Breast epithelium (tissue), 4 donors: ENCODE measurements around the gene PIK3R6. TPM values are rescaled to one million over a fixed set of nuclear protein-coding genes. Genes with fewer than 3 reads are reported as not detected.
A peak's percentile ranks its signal among the peaks of the same experiment; 100 is the strongest.

ENCODE experiments used
- DNase-seq, 2 donors: peaks; one replicate each; pipeline ENCODE4 v3.0.0-alpha.2; 2019; ENCODE audit warnings: low spot score in 2 of 2
- H3K27ac ChIP-seq, 2 donors: fragments of 200-600 bp; sonication (generic) in 1 of 2; one replicate each; pipeline ENCODE4 v1.5.1; 2016 to 2019; ENCODE audit warnings: mild to moderate bottlenecking in 1 of 2
- H3K27me3 ChIP-seq, 2 donors: fragments of 200-600 bp; sonication (generic) in 1 of 2; one replicate each; pipeline versions ENCODE4 v1.5.1 to v1.6.0; 2017 to 2019; ENCODE audit warnings: control low read depth in 1 of 2, mild to moderate bottlenecking in 1 of 2
- H3K36me3 ChIP-seq: fragments of 200-600 bp; one replicate; pipeline ENCODE4 v1.5.1; 2019
- H3K4me1 ChIP-seq, 2 donors: fragments of 200-600 bp; sonication (generic); one replicate each; pipeline ENCODE4 v1.5.1; 2016 to 2019; ENCODE audit warnings: control low read depth in 1 of 2
- H3K4me3 ChIP-seq, 3 donors: fragments of 200-600 bp; sonication (generic); 1 replicate in 2 of 3; 2 replicates in 1 of 3; pipeline ENCODE4 v1.5.1; 2016 to 2019; ENCODE audit warnings: mild to moderate bottlenecking in 3 of 3, moderate library complexity in 2 of 3
- H3K9me3 ChIP-seq, 2 donors: fragments of 200-600 bp; sonication (generic) in 1 of 2; one replicate each; pipeline ENCODE4 v1.5.1; 2016 to 2019; ENCODE audit warnings: control low read depth in 1 of 2
- CTCF ChIP-seq, 3 donors: fragments of 450-650 bp; IDR thresholded peaks; one replicate each; pipeline ENCODE4 v1.5.1; 2016 to 2017; ENCODE audit warnings: antibody characterized with exemption in 3 of 3, mild to moderate bottlenecking in 3 of 3, moderate library complexity in 3 of 3
- POLR2A ChIP-seq: fragments of 450-650 bp; IDR thresholded peaks from one replicate; pipeline ENCODE4 v1.6.1; 2016; ENCODE audit warnings: antibody characterized with exemption, mild to moderate bottlenecking, moderate library complexity
- POLR2AphosphoS5 ChIP-seq, 3 donors: sonication (generic); formaldehyde crosslinking; IDR thresholded peaks; one replicate each; pipeline ENCODE4 v1.6.1; 2017; ENCODE audit warnings: antibody characterized with exemption in 3 of 3
- intact Hi-C: fragments of 100-400 bp; cut with DNase I; formaldehyde crosslinking; loops from one replicate; pipeline ENCODE4 v1.15.1; 2023; ENCODE audit warnings: low total_unique reads
- total RNA-seq, 3 donors: library from RNA; depleted of rRNA; stranded (reverse); fragments of >200 nt; gene quantifications; one replicate each; pipeline ENCODE4 v1.1.0, GENCODE V29; 2016

The PIK3R6 gene
- total RNA-seq, 3 donors from 2014 or later = under 0.01 to 2.9 (median 2.5) TPM

GRCh38 chr17:8894202-8894671 is 26.8 kb upstream of the PIK3R6 start:
- H3K9me3 ChIP-seq = no peaks in the 10 kb centered on the region
- no peak overlapping the region for H3K4me3 ChIP-seq
- no peak for TF ChIP-seq POLR2A
- TF ChIP-seq CTCF (IDR thresholded peaks at IDR 0.05) = no peak
- TF ChIP-seq POLR2AphosphoS5 (IDR thresholded peaks at IDR 0.05) = no peak
- no peaks in the 10 kb centered on the region for H3K36me3 ChIP-seq
- intact Hi-C loops = no loop called here
- H3K4me1 ChIP-seq = no peaks in the 10 kb centered on the region
- peak in 1 of 2 donors; percentile 33 for DNase-seq
- H3K27me3 ChIP-seq = no peaks in the 10 kb centered on the region
- no peak overlapping the region for H3K27ac ChIP-seq

GRCh38 chr17:8893621-8894201 is 26.2 kb upstream of the PIK3R6 start:
- intact Hi-C loops = no loop called here
- peak in 1 of 2 donors; percentile 28 for DNase-seq

GRCh38 chr17:8893059-8893458 is 25.6 kb upstream of the PIK3R6 start:
- Histone ChIP-seq H3K36me3 (no peaks in the 10 kb centered on the region), H3K4me1 (no peaks in the 10 kb centered on the region), H3K27ac (no peak overlapping the region), H3K27me3 (no peaks in the 10 kb centered on the region), H3K4me3 (no peak overlapping the region), H3K9me3 (no peaks in the 10 kb centered on the region)
- DNase-seq = no peak
- TF ChIP-seq POLR2A (no peak), CTCF (IDR thresholded peaks at IDR 0.05) (no peak), POLR2AphosphoS5 (IDR thresholded peaks at IDR 0.05) (no peak)
- intact Hi-C loops = no loop called here

More at GRCh38 chr17:8893621-8894201, 26.2 kb upstream of the PIK3R6 start:
- Histone ChIP-seq H3K27me3 (no peaks in the 10 kb centered on the region), H3K36me3 (no peaks in the 10 kb centered on the region), H3K27ac (no peak overlapping the region), H3K4me3 (no peak overlapping the region), H3K9me3 (no peaks in the 10 kb centered on the region), H3K4me1 (no peaks in the 10 kb centered on the region)
- TF ChIP-seq POLR2A (no peak), CTCF (IDR thresholded peaks at IDR 0.05) (no peak), POLR2AphosphoS5 (IDR thresholded peaks at IDR 0.05) (no peak)

- H3K9me3 ChIP-seq = no peaks in the 10 kb centered on the region
- H3K4me3 ChIP-seq = no peak overlapping the region
- TF ChIP-seq POLR2AphosphoS5 (IDR thresholded peaks at IDR 0.05) = no peak
- no peak for TF ChIP-seq CTCF (IDR thresholded peaks at IDR 0.05)
- TF ChIP-seq POLR2A = no peak
- no peak for DNase-seq
- H3K27me3 ChIP-seq = no peaks in the 10 kb centered on the region
- H3K36me3 ChIP-seq = no peaks in the 10 kb centered on the region
- intact Hi-C loops = no loop called here
- no peak overlapping the region for H3K27ac ChIP-seq
- H3K4me1 ChIP-seq = no peaks in the 10 kb centered on the region
These were observed 24.8 kb upstream of the PIK3R6 start for GRCh38 chr17:8892338-8892690.

- intact Hi-C loops = no loop called here
- DNase-seq = no peak
- Histone ChIP-seq H3K9me3 (no peaks in the 10 kb centered on the region), H3K36me3 (no peaks in the 10 kb centered on the region), H3K27me3 (no peaks in the 10 kb centered on the region), H3K4me3 (no peak overlapping the region), H3K27ac (no peak overlapping the region), H3K4me1 (no peaks in the 10 kb centered on the region)
- no peak for TF ChIP-seq POLR2A
- TF ChIP-seq POLR2AphosphoS5 (IDR thresholded peaks at IDR 0.05) = no peak
- TF ChIP-seq CTCF (IDR thresholded peaks at IDR 0.05) = no peak
These were observed 23.2 kb upstream of the PIK3R6 start for GRCh38 chr17:8890671-8891070.
